Colonic mucosa (tissue), 4 donors: ENCODE results near the gene EID2B. TPM values are rescaled to one million over a fixed set of nuclear protein-coding genes. Genes with fewer than 3 reads are reported as not detected.

ENCODE experiments used
- DNase-seq: peaks from one replicate; pipeline ENCODE4 v3.0.0-alpha.2; 2020
- H3K27ac ChIP-seq: fragments of 200-600 bp; one replicate; pipeline ENCODE4 v1.8.0; 2021
- H3K27me3 ChIP-seq: fragments of 200-600 bp; one replicate; pipeline ENCODE4 v1.8.0; 2021
- H3K36me3 ChIP-seq: fragments of 200-600 bp; one replicate; pipeline ENCODE4 v1.8.0; 2021
- H3K4me1 ChIP-seq: fragments of 200-600 bp; one replicate; pipeline ENCODE4 v1.8.0; 2021; ENCODE audit warnings: mild to moderate bottlenecking
- H3K4me3 ChIP-seq: fragments of 200-600 bp; one replicate; pipeline ENCODE4 v1.8.0; 2021
- H3K9ac ChIP-seq, 2 donors: one replicate each; pipeline ENCODE4 v1.7.0; 2013; ENCODE audit warnings: control low read depth in 2 of 2, low read depth in 2 of 2, low read length in 2 of 2
- H3K9me3 ChIP-seq: fragments of 200-600 bp; one replicate; pipeline ENCODE4 v1.8.0; 2021
- CTCF ChIP-seq: fragments of 200-600 bp; IDR thresholded peaks from one replicate; pipeline ENCODE4 v1.8.0; 2022; ENCODE audit warnings: antibody characterized with exemption, mild to moderate bottlenecking
- intact Hi-C: fragments of 100-400 bp; cut with DNase I; formaldehyde crosslinking; loops from one replicate; pipeline ENCODE4 v1.14.1; 2022
- total RNA-seq, 2 donors: library from RNA; stranded (reverse); fragmentation: NEBNext Ultra II Directional in 1 of 2; extraction: Animal tissue kit (Norgen Biotek cat#: 25700) in 1 of 2; gene quantifications; one replicate each; pipeline ENCODE4 v1.2.1, GENCODE V29; 2021
- donor health status: healthy.
- donor health status: DM: no; HTN: no; CAD: no.
- donor health status: DM: no; HTN: no; CAD: no.

Gene EID2B
- total RNA-seq, 2 donors from 2014 or later = 0.22 to 0.56 TPM

- Histone ChIP-seq H3K9ac (no peak overlapping the region), H3K4me1 (no peaks in the 10 kb centered on the region), H3K27ac (no peak overlapping the region), H3K36me3 (no peaks in the 10 kb centered on the region), H3K9me3 (no peaks in the 10 kb centered on the region), H3K4me3 (no peak overlapping the region), H3K27me3 (peaks cover 22% of the 10 kb centered on the region)
- intact Hi-C loops = no loop called here
- DNase-seq = no peak
- no peak for TF ChIP-seq CTCF
These were observed 13.7 kb downstream of the EID2B start for GRCh38 chr19:39518975-39519374.

- no peaks in the 10 kb centered on the region for H3K4me1 ChIP-seq
- DNase-seq = no peak
- no peaks in the 10 kb centered on the region for H3K9me3 ChIP-seq
- H3K4me3 ChIP-seq = no peak overlapping the region
- H3K9ac ChIP-seq = no peak overlapping the region
- H3K27ac ChIP-seq = no peak overlapping the region
- TF ChIP-seq CTCF = no peak
- intact Hi-C loops = no loop called here
- peaks cover 26% of the 10 kb centered on the region for H3K27me3 ChIP-seq
- no peaks in the 10 kb centered on the region for H3K36me3 ChIP-seq
These were observed 14.2 kb downstream of the EID2B start for GRCh38 chr19:39518458-39518857.

- intact Hi-C loops = no loop called here
- TF ChIP-seq CTCF = no peak
- no peak for DNase-seq
- no peak overlapping the region for H3K27ac ChIP-seq
- H3K4me3 ChIP-seq = no peak overlapping the region
- H3K9me3 ChIP-seq = no peaks in the 10 kb centered on the region
- no peaks in the 10 kb centered on the region for H3K36me3 ChIP-seq
- H3K27me3 ChIP-seq = peaks cover 26% of the 10 kb centered on the region
- no peak overlapping the region for H3K9ac ChIP-seq
- no peaks in the 10 kb centered on the region for H3K4me1 ChIP-seq
These were observed 15.2 kb downstream of the EID2B start for GRCh38 chr19:39517432-39517831.

- H3K27me3 ChIP-seq = peaks cover 26% of the 10 kb centered on the region
- no peaks in the 10 kb centered on the region for H3K36me3 ChIP-seq
- H3K27ac ChIP-seq = no peak overlapping the region
- intact Hi-C loops = no loop called here
- H3K4me1 ChIP-seq = no peaks in the 10 kb centered on the region
- TF ChIP-seq CTCF = no peak
- H3K4me3 ChIP-seq = no peak overlapping the region
- no peaks in the 10 kb centered on the region for H3K9me3 ChIP-seq
- DNase-seq = no peak
- H3K9ac ChIP-seq = no peak overlapping the region
These were observed 16.4 kb downstream of the EID2B start for GRCh38 chr19:39516270-39516669.

- Histone ChIP-seq H3K27me3 (peaks cover 26% of the 10 kb centered on the region), H3K27ac (no peak overlapping the region), H3K4me1 (no peaks in the 10 kb centered on the region), H3K36me3 (no peaks in the 10 kb centered on the region), H3K9ac (no peak overlapping the region), H3K4me3 (peak overlapping the region; percentile 2), H3K9me3 (no peaks in the 10 kb centered on the region)
- intact Hi-C loops = no loop called here
- no peak for TF ChIP-seq CTCF
- no peak for DNase-seq
These were observed 17.0 kb downstream of the EID2B start for GRCh38 chr19:39515551-39516191.
